ENCODE results near the gene USF1. TPM values are rescaled to one million over a fixed set of nuclear protein-coding genes. Genes with fewer than 3 reads are reported as not detected.

USF1 gene
- total and polyA plus RNA-seq, 8 donors: 15.8 to 118 (median 25.2) TPM

- intact Hi-C loops (cut with DNase I): no loop called here
- Histone ChIP-seq H3K9me3 (no peaks in the 10 kb centered on the region), H3K27me3 (no peaks in the 10 kb centered on the region), H3K4me1 (peaks cover 0 to 9% (median 9%) of the 10 kb centered on the region in 3 donors), H3K36me3 (peaks cover 0 to 35% (median 18%) of the 10 kb centered on the region in 3 donors), H3K27ac (peak overlapping the region in 2 of 4 donors; percentile 56 to 66), H3K4me3 (no peak overlapping the region)
- 51 to 56% methylated on average over 5 of the region's 5 CpGs for WGBS, 2 donors
- FAIRE-seq (no peak), ATAC-seq (peak in 1 of 4 donors; percentile 1), DNase-seq (no peak)
- TF ChIP-seq CTCF (IDR thresholded peaks at IDR 0.05): no peak
Measured at GRCh38 chr1:161039546-161039945, 6.2 kb downstream of the USF1 start.

GRCh38 chr1:161039154-161039545 is 6.6 kb downstream of the USF1 start:
- Histone ChIP-seq H3K27ac (peak overlapping the region; percentile 53 to 66 (median 54)), H3K27me3 (no peaks in the 10 kb centered on the region), H3K4me1 (peaks cover 0 to 6% (median 5%) of the 10 kb centered on the region in 3 donors), H3K36me3 (peaks cover 0 to 35% (median 18%) of the 10 kb centered on the region in 3 donors), H3K9me3 (no peaks in the 10 kb centered on the region), H3K4me3 (peak overlapping the region; percentile 62 to 84 (median 71))
- no peak for FAIRE-seq
- DNase-seq: no peak
- intact Hi-C loops (cut with DNase I): no loop called here
- ATAC-seq: peak; percentile 1 to 8 (median 4)
- TF ChIP-seq CTCF (IDR thresholded peaks at IDR 0.05): no peak
- 0 to 3% methylated on average over 2 to 3 of the region's 3 CpGs for WGBS, 2 donors

GRCh38 chr1:161038523-161039153 is 7.1 kb downstream of the USF1 start, which contains the start of gene TSTD1:
Gene TSTD1 (minus strand): TSS chr1:161038964. CDS start chr1:161038889, 75 bp downstream.
- H3K36me3 ChIP-seq: peaks cover 0 to 35% (median 18%) of the 10 kb centered on the region in 3 donors
- H3K27me3 ChIP-seq: no peaks in the 10 kb centered on the region
- no peak for FAIRE-seq
- H3K27ac ChIP-seq: peak within 1 kb of the TSS; percentile 53 to 66 (median 54)
- TF ChIP-seq CTCF (IDR thresholded peaks at IDR 0.05): no peak
- no peaks in the 10 kb centered on the region for H3K9me3 ChIP-seq
- 4 to 9% methylated on average over 52 to 54 of the region's 54 CpGs for WGBS, 2 donors
- peak; percentile 90 to 96 (median 96) for ATAC-seq
- H3K4me3 ChIP-seq: peak within 1 kb of the TSS; percentile 62 to 84 (median 71)
- peak; percentile 76 to 89 (median 82) for DNase-seq
- intact Hi-C loops (cut with DNase I): no loop called here
- H3K4me1 ChIP-seq: peaks cover 0 to 3% (median 3%) of the 10 kb centered on the region in 3 donors

- Histone ChIP-seq H3K4me3 (peak overlapping the region; percentile 62 to 84 (median 71)), H3K27me3 (no peaks in the 10 kb centered on the region), H3K4me1 (peaks cover 0 to 3% (median 3%) of the 10 kb centered on the region in 3 donors), H3K27ac (peak overlapping the region; percentile 53 to 66 (median 54)), H3K36me3 (peaks cover 0 to 34% (median 18%) of the 10 kb centered on the region in 3 donors), H3K9me3 (no peaks in the 10 kb centered on the region)
- FAIRE-seq: no peak
- intact Hi-C loops (cut with DNase I): no loop called here
- ATAC-seq: peak; percentile 29 to 52 (median 34)
- no peak for TF ChIP-seq CTCF (IDR thresholded peaks at IDR 0.05)
- 34% methylated on average over 21 of the region's 21 CpGs for WGBS, 2 donors
- DNase-seq: peak in 3 of 6 donors; percentile 45 to 71 (median 51)
Measured at GRCh38 chr1:161037661-161038522, 7.9 kb downstream of the USF1 start.
